ENCODE results near the gene IFIT1. TPM values are rescaled to one million over a fixed set of nuclear protein-coding genes. Genes with fewer than 3 reads are reported as not detected.

IFIT1 gene
- total RNA-seq, 1 donor from 2014 or later = 6.0 TPM

DNA sequence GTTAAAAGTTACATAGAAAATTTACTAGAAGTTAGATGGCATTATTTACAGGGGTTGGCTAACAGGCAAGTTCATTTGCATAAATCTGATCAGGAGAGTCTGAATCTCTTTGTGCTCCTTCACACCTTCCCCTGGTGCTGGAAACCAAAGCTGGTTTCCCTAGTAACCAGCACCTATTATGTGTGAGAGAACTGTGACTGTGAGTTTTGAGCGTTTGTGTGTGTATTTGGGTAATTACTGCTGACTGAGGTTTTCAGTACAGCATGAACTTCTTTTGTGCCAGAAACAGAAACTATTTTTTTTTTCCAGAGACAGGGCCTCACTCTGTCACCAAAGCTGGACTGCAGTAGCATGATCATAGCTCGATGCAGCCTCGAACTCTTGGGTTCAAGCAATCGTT lies 24.9 kb upstream of the IFIT1 start:
- Mint-ChIP-seq H3K27ac (no peak overlapping the region), H3K36me3 (no peaks in the 10 kb centered on the region), H3K9me3 (no peaks in the 10 kb centered on the region), H3K27me3 (no peaks in the 10 kb centered on the region), H3K4me3 (no peak overlapping the region), H3K4me1 (ENCODE audit: unreplicated experiment) (peaks cover 10% of the 10 kb centered on the region)
- no peak for DNase-seq (ENCODE audit: extremely low spot score, unreplicated experiment)
- TF ChIP-seq, protein P1, sequence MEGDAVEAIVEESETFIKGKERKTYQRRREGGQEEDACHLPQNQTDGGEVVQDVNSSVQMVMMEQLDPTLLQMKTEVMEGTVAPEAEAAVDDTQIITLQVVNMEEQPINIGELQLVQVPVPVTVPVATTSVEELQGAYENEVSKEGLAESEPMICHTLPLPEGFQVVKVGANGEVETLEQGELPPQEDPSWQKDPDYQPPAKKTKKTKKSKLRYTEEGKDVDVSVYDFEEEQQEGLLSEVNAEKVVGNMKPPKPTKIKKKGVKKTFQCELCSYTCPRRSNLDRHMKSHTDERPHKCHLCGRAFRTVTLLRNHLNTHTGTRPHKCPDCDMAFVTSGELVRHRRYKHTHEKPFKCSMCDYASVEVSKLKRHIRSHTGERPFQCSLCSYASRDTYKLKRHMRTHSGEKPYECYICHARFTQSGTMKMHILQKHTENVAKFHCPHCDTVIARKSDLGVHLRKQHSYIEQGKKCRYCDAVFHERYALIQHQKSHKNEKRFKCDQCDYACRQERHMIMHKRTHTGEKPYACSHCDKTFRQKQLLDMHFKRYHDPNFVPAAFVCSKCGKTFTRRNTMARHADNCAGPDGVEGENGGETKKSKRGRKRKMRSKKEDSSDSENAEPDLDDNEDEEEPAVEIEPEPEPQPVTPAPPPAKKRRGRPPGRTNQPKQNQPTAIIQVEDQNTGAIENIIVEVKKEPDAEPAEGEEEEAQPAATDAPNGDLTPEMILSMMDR (conservative IDR thresholded peaks at IDR 0.05) = no peak

DNA sequence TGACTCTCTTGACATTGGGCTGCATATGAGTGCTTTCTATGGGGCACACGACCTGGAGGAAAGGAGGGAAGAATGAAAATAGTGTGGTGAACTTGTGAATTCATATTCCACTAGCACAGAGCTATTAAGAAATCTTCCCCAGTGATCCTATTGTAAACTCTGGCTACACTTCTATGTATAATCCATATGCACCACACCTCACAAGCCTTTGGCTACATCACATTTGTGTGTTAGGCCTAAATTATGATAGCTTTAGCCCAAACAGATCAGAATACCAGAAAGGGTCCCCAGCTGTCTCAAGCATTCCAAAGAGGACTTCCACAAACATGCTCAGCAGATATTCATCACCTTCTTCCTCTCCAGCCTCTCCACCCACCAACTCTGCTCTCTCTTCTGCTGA lies 24.3 kb upstream of the IFIT1 start:
- Mint-ChIP-seq H3K27me3 (no peaks in the 10 kb centered on the region), H3K4me3 (no peak overlapping the region), H3K27ac (no peak overlapping the region), H3K36me3 (no peaks in the 10 kb centered on the region), H3K4me1 (ENCODE audit: unreplicated experiment) (peaks cover 10% of the 10 kb centered on the region), H3K9me3 (no peaks in the 10 kb centered on the region)
- no peak for DNase-seq (ENCODE audit: extremely low spot score, unreplicated experiment)
- TF ChIP-seq, protein P1 (conservative IDR thresholded peaks at IDR 0.05) = no peak

DNA sequence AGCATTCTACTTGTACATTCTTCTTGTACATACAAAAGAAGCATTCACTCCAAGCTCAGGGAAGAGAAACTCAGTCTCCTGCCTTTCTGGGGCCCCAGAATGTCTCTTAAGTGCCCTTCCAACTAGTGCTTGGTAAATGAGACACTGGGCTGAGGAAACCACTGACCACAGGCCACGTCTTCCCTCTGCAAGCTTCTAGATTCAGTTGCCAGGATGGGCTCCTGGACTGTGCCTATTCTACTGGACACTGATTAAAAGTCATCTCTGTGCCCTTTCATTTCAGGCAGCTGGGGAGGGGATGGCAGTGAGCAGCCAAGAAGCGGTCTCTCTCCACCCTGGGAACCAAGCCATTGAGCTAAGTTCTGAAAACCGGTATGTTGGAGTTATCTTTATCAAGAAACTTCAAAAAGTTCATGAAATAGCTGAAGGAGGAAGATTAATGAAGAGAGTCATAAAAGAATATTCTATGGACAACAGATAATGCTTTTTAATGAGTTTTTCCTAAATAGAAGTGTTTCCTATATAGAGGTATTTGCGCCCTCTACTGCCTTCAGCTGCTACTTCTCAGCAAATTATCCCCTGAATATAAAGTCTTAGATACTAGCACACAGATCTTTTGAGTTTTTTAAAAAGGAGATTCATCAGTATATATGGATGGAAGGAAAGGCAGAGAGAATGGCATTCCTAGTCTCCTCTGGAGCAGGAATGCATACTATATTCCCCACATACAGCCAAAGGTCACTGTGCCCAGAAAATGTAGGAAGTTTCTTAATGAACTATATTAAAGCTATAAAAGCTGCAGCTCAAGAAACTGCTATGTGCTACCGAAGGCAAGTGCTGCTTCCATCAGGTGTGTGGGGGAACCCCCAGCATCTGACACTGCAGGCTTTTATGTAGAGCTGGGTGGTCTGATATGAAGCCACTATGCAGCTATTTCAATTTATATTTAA lies 23.0 kb upstream of the IFIT1 start:
- Mint-ChIP-seq H3K27me3 (no peaks in the 10 kb centered on the region), H3K4me3 (no peak overlapping the region), H3K9me3 (no peaks in the 10 kb centered on the region), H3K27ac (no peak overlapping the region), H3K36me3 (no peaks in the 10 kb centered on the region), H3K4me1 (ENCODE audit: unreplicated experiment) (peaks cover 15% of the 10 kb centered on the region)
- TF ChIP-seq, protein P1 (conservative IDR thresholded peaks at IDR 0.05) = peak; percentile 70
- DNase-seq (ENCODE audit: extremely low spot score, unreplicated experiment) = no peak

DNA sequence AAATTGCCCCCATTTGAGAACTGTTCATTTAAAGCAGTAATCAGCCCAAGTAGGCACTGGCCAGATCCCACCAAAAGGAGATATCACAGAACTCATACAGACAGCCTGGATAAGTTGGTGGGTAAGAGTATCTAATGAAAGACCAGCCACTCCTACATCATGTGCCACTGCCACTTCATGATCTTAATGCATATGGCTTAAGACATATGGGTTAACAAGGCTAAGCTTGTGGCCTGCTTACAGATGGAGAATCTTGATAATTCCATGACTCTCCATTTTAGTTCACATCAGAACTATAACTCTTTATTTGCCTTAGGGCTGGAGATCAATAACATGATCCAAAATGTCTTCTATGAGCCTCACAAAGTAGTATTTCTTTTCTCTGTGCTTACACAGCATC lies 21.3 kb upstream of the IFIT1 start:
- H3K27ac Mint-ChIP-seq = no peak overlapping the region
- no peak for DNase-seq (ENCODE audit: extremely low spot score, unreplicated experiment)
- TF ChIP-seq, protein P1 (conservative IDR thresholded peaks at IDR 0.05) = no peak
- peaks cover 17% of the 10 kb centered on the region for H3K4me1 Mint-ChIP-seq (ENCODE audit: unreplicated experiment)
- no peaks in the 10 kb centered on the region for H3K27me3 Mint-ChIP-seq
- H3K36me3 Mint-ChIP-seq = no peaks in the 10 kb centered on the region
- no peak overlapping the region for H3K4me3 Mint-ChIP-seq
- H3K9me3 Mint-ChIP-seq = no peaks in the 10 kb centered on the region

DNA sequence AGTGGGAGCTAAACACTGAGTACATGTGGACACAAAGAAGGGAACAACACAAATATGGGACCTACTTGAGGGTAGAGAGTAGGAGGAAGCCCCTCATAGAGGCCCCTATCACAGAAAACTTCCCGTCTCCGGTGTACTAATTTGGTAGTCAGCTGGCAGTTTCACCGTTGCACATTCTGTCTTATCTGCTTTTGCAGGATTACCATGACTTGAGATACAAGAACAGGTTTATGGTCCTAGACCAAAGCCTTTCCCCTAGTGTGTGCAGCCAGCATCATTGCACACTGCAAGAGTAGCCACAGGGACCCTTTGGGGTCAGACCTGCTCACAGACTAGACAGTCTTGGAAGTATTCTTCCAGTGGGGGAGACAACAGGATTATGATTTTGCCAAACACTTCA lies 20.4 kb upstream of the IFIT1 start:
- H3K9me3 Mint-ChIP-seq = no peaks in the 10 kb centered on the region
- H3K27ac Mint-ChIP-seq = no peak overlapping the region
- TF ChIP-seq, protein P1 (conservative IDR thresholded peaks at IDR 0.05) = no peak

More for the DNA sequence above, 20.4 kb upstream of the IFIT1 start:
- Mint-ChIP-seq H3K4me1 (ENCODE audit: unreplicated experiment) (peaks cover 17% of the 10 kb centered on the region), H3K27me3 (no peaks in the 10 kb centered on the region), H3K4me3 (no peak overlapping the region), H3K36me3 (no peaks in the 10 kb centered on the region)
- DNase-seq (ENCODE audit: extremely low spot score, unreplicated experiment) = no peak

All from type B pancreatic cell (in vitro differentiated cells).